Measurements from ENCODE around the gene SKIL.

- TF ChIP-seq EP300 (IDR thresholded peaks at IDR 0.05; ENCODE audit: borderline replicate concordance): no peak
- TF ChIP-seq, protein P1, sequence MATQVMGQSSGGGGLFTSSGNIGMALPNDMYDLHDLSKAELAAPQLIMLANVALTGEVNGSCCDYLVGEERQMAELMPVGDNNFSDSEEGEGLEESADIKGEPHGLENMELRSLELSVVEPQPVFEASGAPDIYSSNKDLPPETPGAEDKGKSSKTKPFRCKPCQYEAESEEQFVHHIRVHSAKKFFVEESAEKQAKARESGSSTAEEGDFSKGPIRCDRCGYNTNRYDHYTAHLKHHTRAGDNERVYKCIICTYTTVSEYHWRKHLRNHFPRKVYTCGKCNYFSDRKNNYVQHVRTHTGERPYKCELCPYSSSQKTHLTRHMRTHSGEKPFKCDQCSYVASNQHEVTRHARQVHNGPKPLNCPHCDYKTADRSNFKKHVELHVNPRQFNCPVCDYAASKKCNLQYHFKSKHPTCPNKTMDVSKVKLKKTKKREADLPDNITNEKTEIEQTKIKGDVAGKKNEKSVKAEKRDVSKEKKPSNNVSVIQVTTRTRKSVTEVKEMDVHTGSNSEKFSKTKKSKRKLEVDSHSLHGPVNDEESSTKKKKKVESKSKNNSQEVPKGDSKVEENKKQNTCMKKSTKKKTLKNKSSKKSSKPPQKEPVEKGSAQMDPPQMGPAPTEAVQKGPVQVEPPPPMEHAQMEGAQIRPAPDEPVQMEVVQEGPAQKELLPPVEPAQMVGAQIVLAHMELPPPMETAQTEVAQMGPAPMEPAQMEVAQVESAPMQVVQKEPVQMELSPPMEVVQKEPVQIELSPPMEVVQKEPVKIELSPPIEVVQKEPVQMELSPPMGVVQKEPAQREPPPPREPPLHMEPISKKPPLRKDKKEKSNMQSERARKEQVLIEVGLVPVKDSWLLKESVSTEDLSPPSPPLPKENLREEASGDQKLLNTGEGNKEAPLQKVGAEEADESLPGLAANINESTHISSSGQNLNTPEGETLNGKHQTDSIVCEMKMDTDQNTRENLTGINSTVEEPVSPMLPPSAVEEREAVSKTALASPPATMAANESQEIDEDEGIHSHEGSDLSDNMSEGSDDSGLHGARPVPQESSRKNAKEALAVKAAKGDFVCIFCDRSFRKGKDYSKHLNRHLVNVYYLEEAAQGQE (IDR thresholded peaks at IDR 0.05; ENCODE audit: low read depth): no peak
- TF ChIP-seq EGR1 (IDR thresholded peaks at IDR 0.05): no peak
- TF ChIP-seq, protein P2, sequence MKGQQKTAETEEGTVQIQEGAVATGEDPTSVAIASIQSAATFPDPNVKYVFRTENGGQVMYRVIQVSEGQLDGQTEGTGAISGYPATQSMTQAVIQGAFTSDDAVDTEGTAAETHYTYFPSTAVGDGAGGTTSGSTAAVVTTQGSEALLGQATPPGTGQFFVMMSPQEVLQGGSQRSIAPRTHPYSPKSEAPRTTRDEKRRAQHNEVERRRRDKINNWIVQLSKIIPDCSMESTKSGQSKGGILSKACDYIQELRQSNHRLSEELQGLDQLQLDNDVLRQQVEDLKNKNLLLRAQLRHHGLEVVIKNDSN (IDR thresholded peaks at IDR 0.05): no peak
- TF ChIP-seq CREB1 (IDR thresholded peaks at IDR 0.05; ENCODE audit: low read depth): no peak
- no peak for TF ChIP-seq RAD21 (IDR thresholded peaks at IDR 0.05; ENCODE audit: low read depth)
- TF ChIP-seq TAF1 (IDR thresholded peaks at IDR 0.05; ENCODE audit: low read depth): no peak
- no peak for TF ChIP-seq CEBPB (IDR thresholded peaks at IDR 0.05)
- TF ChIP-seq, protein P3, sequence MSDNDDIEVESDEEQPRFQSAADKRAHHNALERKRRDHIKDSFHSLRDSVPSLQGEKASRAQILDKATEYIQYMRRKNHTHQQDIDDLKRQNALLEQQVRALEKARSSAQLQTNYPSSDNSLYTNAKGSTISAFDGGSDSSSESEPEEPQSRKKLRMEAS (IDR thresholded peaks at IDR 0.05): no peak
- no peak for TF ChIP-seq FOXM1 (IDR thresholded peaks at IDR 0.05; ENCODE audit: borderline replicate concordance, low read depth)
- no peak for TF ChIP-seq TCF12 (IDR thresholded peaks at IDR 0.05; ENCODE audit: low read depth)
- TF ChIP-seq YY1 (IDR thresholded peaks at IDR 0.05; ENCODE audit: low read depth): no peak
- TF ChIP-seq ZBTB7A (IDR thresholded peaks at IDR 0.05; ENCODE audit: low read depth): no peak
These were observed 81.3 kb downstream of the SKIL start for GRCh38 chr3:170438836-170439235.
